Measurements from ENCODE around the gene ZKSCAN5.

ZKSCAN5 gene

GRCh38 chr7:99476107-99476506 lies 28.4 kb upstream of the ZKSCAN5 start:
- no peak for TF ChIP-seq ZNF274 (IDR thresholded peaks at IDR 0.05; ENCODE audit: low read depth, low read length)

GRCh38 chr7:99478464-99479440 lies 25.7 kb upstream of the ZKSCAN5 start:
- no peak for TF ChIP-seq ZNF274 (IDR thresholded peaks at IDR 0.05; ENCODE audit: low read depth, low read length)
- H3K4me3 ChIP-seq (ENCODE audit: low read length) = no peak overlapping the region

More at GRCh38 chr7:99476107-99476506, 28.4 kb upstream of the ZKSCAN5 start:
- H3K4me3 ChIP-seq (ENCODE audit: low read length) = no peak overlapping the region

GRCh38 chr7:99485094-99485493 lies 19.4 kb upstream of the ZKSCAN5 start:
- no peak overlapping the region for H3K4me3 ChIP-seq (ENCODE audit: low read length)

GRCh38 chr7:99489235-99489634 lies 15.2 kb upstream of the ZKSCAN5 start:
- H3K4me3 ChIP-seq (ENCODE audit: low read length) = no peak overlapping the region
- no peak for TF ChIP-seq ZNF274 (IDR thresholded peaks at IDR 0.05; ENCODE audit: low read depth, low read length)

More at GRCh38 chr7:99485094-99485493, 19.4 kb upstream of the ZKSCAN5 start:
- TF ChIP-seq ZNF274 (IDR thresholded peaks at IDR 0.05; ENCODE audit: low read depth, low read length) = no peak

- no peak overlapping the region for H3K4me3 ChIP-seq (ENCODE audit: low read length)
- no peak for TF ChIP-seq ZNF274 (IDR thresholded peaks at IDR 0.05; ENCODE audit: low read depth, low read length)
These were observed 13.6 kb upstream of the ZKSCAN5 start for GRCh38 chr7:99490878-99491277.

GRCh38 chr7:99493823-99494222 lies 10.6 kb upstream of the ZKSCAN5 start:
- no peak overlapping the region for H3K4me3 ChIP-seq (ENCODE audit: low read length)

GRCh38 chr7:99497766-99498545 lies 6.5 kb upstream of the ZKSCAN5 start:
- TF ChIP-seq ZNF274 (IDR thresholded peaks at IDR 0.05; ENCODE audit: low read depth, low read length) = no peak
- H3K4me3 ChIP-seq (ENCODE audit: low read length) = peak overlapping the region; percentile 94

More at GRCh38 chr7:99493823-99494222, 10.6 kb upstream of the ZKSCAN5 start:
- no peak for TF ChIP-seq ZNF274 (IDR thresholded peaks at IDR 0.05; ENCODE audit: low read depth, low read length)

GRCh38 chr7:99498546-99498944 lies 5.9 kb upstream of the ZKSCAN5 start:
- peak overlapping the region; percentile 94 for H3K4me3 ChIP-seq (ENCODE audit: low read length)
- no peak for TF ChIP-seq ZNF274 (IDR thresholded peaks at IDR 0.05; ENCODE audit: low read depth, low read length)

GRCh38 chr7:99499371-99499720 lies 5.1 kb upstream of the ZKSCAN5 start:
- TF ChIP-seq ZNF274 (IDR thresholded peaks at IDR 0.05; ENCODE audit: low read depth, low read length) = no peak
- H3K4me3 ChIP-seq (ENCODE audit: low read length) = peak overlapping the region; percentile 94

- TF ChIP-seq ZNF274 (IDR thresholded peaks at IDR 0.05; ENCODE audit: low read depth, low read length) = no peak
- H3K4me3 ChIP-seq (ENCODE audit: low read length) = peak within 1 kb of the TSS; percentile 94
These were observed 4.5 kb upstream of the ZKSCAN5 start, which contains the start of gene ZNF394 for GRCh38 chr7:99499721-99500636. Gene ZNF394 (minus strand): TSS chr7:99500281. CDS start chr7:99500093, 188 bp downstream.

- no peak for TF ChIP-seq ZNF274 (IDR thresholded peaks at IDR 0.05; ENCODE audit: low read depth, low read length)
- peak overlapping the region; percentile 94 for H3K4me3 ChIP-seq (ENCODE audit: low read length)
These were observed 3.8 kb upstream of the ZKSCAN5 start for GRCh38 chr7:99500637-99501009.

- peak overlapping the region; percentile 94; the same call in 1 of the 2 replicates for H3K4me3 ChIP-seq (ENCODE audit: low read length)
These were observed 3.2 kb upstream of the ZKSCAN5 start for GRCh38 chr7:99501236-99501635.

GRCh38 chr7:99504281-99504602 lies 220 bp upstream of the ZKSCAN5 start:
- TF ChIP-seq ZNF274 (IDR thresholded peaks at IDR 0.05; ENCODE audit: low read depth, low read length) = no peak
- peak overlapping the region; percentile 30; the same call in 1 of the 2 replicates for H3K4me3 ChIP-seq (ENCODE audit: low read length)

- no peak for TF ChIP-seq ZNF274 (IDR thresholded peaks at IDR 0.05; ENCODE audit: low read depth, low read length)
- H3K4me3 ChIP-seq (ENCODE audit: low read length) = peak overlapping the region; percentile 95
These were observed 831 bp downstream of the ZKSCAN5 start for GRCh38 chr7:99505324-99505662.
